Adrenal gland (tissue), 5 donors: ENCODE measurements around the gene CORT.

ENCODE experiments used
- POLR2A ChIP-seq, 2 donors: fragments of 450-650 bp; IDR thresholded peaks; one replicate each; pipeline ENCODE4 v1.6.1; 2017; ENCODE audit warnings: antibody characterized with exemption in 2 of 2, mild to moderate bottlenecking in 2 of 2, moderate library complexity in 1 of 2
- TF ChIP-seq, protein P1 (sequence below), 6 experiments: fragments of 450-650 bp in 4 of 6; fragments of 200-600 bp in 2 of 6; sonication (generic) in 1 of 6; IDR thresholded peaks; 1 replicate in 5 of 6; 2 replicates in 1 of 6; pipeline versions ENCODE4 v1.5.1 to v1.8.0; 2016 to 2021; ENCODE audit warnings: antibody characterized with exemption in 6 of 6, mild to moderate bottlenecking in 2 of 6, moderate library complexity in 1 of 6
- donor health status: DM: no; HTN: no; CAD: no.

DNA sequence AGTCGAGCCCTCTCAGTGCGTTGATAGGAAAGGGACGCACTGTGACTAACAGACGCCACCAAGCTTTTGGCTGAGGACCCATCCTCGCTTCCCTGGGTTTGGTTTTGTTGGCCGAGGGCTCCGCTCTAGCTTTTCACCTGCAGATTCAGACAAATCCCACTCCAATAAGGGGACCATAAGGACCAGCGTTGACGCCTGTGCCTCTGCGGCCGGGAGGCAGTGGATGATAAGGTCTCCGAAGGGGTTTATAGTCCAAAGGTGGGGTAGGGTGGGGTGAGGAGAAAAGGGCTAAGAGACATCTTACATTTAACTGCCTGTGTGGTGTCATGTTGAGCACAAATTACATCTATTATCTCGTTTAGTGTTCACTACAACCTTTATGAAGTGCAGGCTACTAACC, 25.7 kb downstream of the CORT start:
- TF ChIP-seq POLR2A (IDR thresholded peaks at IDR 0.05), result no peak
- TF ChIP-seq, protein P1, sequence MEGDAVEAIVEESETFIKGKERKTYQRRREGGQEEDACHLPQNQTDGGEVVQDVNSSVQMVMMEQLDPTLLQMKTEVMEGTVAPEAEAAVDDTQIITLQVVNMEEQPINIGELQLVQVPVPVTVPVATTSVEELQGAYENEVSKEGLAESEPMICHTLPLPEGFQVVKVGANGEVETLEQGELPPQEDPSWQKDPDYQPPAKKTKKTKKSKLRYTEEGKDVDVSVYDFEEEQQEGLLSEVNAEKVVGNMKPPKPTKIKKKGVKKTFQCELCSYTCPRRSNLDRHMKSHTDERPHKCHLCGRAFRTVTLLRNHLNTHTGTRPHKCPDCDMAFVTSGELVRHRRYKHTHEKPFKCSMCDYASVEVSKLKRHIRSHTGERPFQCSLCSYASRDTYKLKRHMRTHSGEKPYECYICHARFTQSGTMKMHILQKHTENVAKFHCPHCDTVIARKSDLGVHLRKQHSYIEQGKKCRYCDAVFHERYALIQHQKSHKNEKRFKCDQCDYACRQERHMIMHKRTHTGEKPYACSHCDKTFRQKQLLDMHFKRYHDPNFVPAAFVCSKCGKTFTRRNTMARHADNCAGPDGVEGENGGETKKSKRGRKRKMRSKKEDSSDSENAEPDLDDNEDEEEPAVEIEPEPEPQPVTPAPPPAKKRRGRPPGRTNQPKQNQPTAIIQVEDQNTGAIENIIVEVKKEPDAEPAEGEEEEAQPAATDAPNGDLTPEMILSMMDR (IDR thresholded peaks at IDR 0.05), result no peak
